GM19023 (cell line): ENCODE measurements around the gene CD160.
A peak's percentile ranks its signal among the peaks of the same experiment; 100 is the strongest.
"Not testable (repeated sequence)": the region's sequence is repeated elsewhere in the genome, so short reads cannot be mapped to it uniquely, and the experiment has no call there.

Experiments
- ATAC-seq: cut with Tn5 transposase; IDR thresholded peaks from one replicate; pipeline ENCODE4 v1.9.1; 2021; ENCODE audit warnings: mild to moderate bottlenecking, moderate library complexity; ENCODE audit not compliant: unreplicated experiment

CD160 gene, protein sequence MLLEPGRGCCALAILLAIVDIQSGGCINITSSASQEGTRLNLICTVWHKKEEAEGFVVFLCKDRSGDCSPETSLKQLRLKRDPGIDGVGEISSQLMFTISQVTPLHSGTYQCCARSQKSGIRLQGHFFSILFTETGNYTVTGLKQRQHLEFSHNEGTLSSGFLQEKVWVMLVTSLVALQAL

DNA sequence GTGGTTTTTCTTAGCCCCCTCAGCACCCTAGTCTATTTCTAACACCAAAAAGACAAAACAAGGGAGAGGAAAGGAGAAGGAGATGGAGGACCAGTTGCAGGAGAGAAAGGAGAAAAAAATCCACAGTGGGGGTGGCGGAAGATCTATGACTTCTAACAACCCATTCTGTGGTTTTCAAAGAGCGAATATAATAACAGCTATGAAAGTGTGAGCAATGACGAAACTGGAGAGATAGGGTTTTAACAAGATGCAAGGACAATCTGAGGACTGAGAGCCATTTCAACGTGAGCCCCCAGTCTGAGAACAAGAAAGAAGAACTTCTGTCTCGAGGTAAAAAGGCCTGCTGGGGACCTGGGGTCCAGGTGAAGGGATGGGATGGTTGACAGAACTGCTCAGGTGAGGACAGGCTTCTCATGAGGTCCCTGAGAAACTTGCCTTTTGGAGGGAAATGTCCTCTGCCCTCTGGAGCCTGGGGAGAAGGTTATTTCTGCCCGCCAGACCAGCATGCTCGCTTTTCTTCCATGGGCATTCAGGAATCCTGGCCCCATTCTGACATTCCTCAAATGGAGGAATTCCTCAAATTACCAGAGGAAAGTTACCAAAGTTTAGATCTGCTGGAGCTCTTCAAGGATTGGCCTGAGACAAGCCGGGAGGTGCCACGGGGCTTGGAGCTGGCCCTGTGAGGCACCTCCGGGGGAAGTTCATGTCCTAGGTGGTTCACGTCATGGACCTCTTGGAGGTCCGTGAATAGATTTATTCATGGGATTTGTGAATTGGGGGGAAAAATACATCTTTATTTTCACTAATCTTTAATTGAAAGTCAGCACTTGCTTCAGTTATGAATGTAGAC is at the start of gene CD160:
Gene CD160 (plus strand): TSS at position 270 of the 850 bp plus-strand sequence. CDS start 8,829 bp downstream, outside the sequence.
- no peak for ATAC-seq

DNA sequence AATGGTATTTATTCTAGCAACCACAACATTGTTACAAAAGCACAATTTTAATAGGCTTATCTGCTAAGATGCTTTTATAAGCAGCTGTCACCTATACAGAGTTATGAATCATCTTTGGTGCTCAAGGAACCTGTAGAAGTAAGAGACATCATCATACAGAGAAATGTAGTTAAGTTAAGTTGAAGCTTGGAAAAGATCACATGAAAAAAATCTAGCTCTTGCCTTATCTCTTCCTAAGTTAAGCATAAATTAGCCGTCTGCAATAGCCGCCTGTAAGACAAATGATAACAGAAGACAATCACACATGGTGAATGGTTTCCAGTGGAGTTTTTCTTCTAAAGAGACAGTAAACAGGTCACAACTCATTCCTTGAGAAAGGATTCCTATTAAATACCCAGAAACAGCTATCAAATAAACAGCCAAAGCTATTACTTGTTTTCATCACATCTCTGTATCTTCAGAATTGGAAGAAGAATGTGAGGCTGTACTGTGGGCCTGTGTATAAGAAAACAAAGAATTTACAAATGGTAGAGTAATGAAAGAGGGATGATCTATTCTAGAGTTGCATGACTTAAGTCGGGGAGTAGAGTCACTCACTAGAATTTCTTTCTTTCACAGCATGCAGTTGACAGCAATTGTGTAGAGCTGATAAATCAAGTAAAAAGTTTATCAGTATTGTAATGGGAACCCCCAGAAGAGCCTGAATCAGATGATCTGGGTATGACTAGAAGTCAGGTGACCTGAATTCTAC is 48.1 kb upstream of the CD160 start:
- ATAC-seq = not testable (repeated sequence)

DNA sequence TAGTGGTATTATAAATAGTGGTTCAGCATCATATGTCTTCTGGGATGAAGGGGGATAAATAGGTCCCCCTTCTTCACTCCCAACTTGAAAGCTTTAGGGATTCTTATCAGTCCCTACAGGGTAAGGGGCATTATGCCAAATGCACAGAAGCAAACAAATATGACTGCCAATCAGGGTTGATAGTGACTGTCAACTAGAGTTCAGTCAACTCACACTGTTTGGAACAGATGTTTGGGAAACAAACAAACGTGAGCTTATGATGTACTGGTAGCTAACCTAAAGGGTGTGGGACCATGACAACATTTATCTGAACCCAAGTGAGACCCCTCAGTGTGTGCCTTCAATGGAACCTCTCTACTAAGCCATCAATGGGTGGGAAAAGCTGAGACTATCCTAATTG is 46.1 kb upstream of the CD160 start:
- ATAC-seq = not testable (repeated sequence)

DNA sequence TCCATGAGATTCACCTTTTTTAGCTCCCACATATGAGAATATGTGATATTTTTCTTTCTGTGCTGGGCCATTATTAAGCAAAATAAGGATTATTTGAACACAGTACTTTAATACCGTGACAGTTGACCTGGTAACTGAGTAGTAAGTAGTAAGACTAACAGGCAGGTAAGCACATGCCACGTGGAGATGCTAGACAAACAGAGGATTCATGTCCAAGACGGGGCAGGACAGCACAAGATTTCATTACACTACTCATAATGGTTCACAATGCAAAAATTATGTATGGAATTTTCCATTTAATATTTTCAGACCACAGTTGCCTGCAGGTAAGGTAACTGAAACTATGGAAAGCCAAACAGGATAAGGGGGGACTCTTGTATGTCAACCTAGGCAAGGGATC is 34.4 kb upstream of the CD160 start:
- not testable (repeated sequence) for ATAC-seq

DNA sequence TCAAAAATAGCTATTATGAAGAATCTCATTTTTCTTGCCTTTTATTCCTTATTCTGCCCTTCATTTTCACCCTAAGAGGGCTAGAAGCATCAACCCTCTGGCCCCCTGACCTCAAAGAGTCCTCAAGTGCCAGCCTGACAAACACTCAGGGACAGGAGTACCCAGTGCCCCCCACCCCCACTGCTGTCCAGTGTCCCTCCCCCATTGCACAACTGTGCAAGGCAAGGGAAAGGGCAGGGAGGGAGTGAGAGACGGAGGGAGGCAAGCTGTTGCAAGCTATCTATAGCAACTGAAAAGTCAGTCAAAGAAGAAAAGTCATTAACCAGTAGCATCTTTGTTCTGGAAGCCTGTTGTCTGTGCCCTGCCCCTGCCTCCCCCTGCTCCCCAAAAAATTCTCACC is 33.2 kb upstream of the CD160 start:
- ATAC-seq = not testable (repeated sequence)

DNA sequence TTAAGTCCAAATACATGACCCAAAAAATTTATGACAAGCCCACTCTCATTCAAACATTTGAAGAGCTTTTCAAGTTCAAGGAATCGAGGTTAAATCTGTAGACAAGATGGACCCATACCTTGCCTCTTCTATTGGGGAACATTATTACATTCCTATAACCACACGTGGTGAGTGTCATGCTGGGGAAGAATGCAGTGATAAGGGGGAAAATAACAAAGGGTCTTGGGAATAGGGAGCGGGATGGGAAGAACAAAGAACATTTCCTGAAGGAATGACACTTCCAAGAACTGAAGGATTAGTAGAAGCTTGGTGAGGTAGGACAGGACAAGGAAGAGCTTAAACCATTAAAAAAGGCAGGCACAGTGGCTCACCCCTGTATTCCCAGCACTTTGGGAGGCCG is 31.0 kb upstream of the CD160 start:
- ATAC-seq = no peak

DNA sequence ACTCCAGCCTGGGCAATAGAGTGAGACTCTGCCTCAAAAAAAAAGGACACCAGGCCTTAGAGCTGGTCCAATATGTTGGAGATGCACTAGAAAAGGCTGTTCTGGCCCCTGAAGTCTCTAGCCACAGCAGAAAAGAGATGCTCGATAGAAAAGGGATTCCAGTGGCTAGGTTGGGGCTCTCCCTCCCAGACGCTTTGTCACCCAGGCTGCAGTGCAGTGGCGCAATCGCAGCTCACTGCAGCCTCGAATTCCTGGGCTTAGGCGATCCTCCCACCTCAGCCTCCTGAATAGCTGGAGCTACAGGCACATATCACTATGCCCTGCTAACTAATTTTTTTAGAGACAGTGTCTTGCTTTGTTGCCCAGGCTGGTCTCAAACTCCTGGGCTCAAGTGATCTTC is 30.4 kb upstream of the CD160 start:
- no peak for ATAC-seq

DNA sequence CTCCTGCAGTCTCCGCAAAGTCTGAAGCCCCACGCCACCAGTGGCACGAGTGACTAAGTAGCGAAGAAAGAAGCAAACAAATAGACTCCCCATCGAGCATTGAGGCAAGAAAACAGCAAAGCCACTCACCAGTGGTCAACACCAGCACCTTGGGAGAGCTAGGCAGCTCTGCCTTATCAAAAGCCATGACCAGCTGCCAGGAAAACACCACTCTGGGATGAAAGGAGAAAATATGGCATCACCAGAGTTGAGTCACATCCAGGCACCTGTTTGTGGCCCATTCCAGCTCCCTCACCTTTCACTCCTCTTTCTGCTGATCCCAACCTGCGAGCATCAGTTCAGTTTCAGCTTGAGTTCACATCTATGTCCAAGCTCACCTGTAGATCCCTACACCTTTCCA is 29.4 kb upstream of the CD160 start:
- ATAC-seq = no peak

DNA sequence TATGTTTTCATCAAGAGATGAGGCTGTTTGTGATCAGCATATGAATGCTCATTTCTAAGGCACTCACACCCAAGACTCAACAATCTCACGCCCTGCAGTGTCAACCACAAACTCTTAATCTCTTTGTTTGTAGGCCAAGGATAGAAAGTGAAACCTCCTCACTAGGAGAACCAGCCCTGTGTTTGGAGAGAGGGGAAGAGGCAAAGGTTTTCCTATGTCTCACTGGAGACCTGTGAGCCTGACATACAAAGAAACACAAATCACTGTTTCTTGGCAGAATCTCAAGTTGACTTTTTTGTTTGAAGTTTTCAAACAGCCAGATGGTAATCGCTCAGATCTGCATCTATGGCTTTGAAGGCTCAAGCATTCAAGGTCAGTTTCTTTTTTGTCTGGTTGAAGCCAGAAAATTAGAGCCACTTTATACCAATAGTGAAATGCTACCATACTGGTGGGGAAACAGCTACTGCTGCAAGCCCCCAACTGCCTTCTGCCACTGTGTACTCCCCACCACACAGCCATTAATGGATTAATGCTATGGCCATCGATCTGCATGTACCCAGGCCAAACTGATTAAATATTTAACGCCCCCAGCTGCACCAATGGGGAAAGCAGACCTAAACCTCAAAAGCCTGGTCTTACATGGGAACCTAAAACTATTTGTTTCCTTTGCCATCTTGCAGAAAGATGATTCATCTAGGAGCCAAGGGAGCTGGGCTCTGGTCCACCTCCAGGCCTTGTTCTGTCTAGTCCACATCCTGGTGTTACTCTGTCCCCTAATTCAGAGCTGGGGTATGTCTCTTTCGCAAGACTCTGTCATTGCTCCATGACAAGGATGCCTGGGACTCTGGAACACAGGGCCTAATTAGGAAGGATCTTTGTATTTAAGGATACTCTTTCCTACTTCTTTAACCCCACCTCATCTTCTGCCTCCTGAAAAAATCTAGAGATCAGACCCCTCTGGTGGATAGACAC is 28.4 kb upstream of the CD160 start:
- ATAC-seq = peak; percentile 69

DNA sequence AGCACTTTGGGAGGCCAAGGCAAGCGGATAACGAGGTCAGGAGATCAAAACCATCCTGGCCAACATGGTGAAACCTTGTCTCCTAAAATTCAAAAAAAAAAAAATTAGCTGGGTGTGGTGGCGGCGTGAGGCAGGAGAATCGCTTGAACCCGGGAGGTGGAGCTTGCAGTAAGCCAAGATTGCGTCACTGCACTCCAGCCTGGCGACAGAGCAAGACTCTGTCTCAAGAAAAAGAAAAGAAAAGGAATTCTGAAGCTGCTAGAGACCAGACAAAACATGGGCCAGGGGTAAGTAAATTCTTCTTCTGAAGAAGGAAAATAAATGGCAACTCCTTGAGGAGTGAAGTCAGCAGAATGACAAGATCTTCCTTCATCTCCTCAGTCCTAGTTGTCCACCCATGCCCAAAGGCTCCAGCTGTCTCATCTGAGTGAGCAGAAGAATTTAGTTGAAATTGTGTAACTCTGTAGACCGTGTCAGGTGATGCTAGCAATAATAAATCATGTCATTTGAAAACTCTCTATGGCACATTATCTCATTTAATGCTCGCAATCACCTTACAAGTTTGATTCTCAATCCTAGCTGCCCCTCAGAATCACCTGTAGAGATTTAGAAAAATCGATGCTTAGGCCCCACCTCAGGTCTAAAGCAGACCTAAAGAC is 26.4 kb upstream of the CD160 start:
- no peak for ATAC-seq

DNA sequence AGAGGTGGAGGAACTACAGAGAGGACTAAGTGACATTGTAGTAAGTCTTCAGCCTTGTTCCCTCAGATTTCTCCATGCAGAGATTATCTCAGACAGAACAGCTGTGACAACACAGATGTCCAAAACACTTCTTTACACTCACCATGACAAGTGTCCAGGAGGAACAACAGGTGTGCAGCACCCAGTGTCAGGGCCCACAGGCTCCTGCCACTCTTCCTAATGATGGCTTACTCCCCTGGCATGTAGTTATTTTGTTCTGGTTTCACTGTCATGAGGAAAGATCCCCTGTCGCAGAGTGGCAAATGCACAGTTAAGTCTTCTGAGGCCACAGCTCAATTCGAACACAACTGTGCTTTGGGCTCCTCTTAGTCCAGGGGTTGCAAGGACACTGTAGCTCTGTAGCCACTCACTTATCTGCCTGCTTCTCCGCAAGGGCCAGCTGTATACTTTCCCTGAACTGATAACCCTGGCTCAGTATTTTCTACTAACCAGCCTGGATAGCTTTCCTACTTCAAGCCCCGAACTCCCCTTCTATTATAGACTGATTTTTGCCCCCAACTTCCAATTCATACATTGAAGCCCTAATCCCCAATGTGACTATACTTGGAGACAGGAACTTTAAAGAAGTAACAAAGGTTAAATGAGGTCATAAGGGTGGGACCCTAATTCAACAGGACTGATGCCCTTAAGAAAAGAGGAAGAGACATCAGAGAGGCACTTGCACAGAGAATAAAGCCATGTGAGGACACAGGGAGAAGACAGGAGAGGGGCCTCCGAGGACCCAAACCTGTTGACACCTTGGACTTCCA is 23.3 kb upstream of the CD160 start:
- no peak for ATAC-seq

DNA sequence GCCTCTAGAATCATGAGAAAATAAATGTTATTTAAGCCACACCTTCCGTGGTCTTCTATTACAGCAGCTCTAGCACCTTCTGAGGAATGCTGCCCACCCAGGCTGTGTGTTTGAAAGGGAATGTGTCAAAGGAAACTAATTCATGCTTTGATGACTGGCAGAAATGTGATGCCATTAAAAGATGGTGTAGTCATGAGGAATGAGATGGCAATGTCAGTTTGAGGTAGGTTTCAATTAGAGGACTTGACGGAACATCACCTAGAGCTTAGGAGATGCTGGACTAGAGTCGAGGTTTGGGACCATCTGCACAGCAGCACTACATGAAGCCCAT is 22.7 kb upstream of the CD160 start:
- ATAC-seq = no peak

DNA sequence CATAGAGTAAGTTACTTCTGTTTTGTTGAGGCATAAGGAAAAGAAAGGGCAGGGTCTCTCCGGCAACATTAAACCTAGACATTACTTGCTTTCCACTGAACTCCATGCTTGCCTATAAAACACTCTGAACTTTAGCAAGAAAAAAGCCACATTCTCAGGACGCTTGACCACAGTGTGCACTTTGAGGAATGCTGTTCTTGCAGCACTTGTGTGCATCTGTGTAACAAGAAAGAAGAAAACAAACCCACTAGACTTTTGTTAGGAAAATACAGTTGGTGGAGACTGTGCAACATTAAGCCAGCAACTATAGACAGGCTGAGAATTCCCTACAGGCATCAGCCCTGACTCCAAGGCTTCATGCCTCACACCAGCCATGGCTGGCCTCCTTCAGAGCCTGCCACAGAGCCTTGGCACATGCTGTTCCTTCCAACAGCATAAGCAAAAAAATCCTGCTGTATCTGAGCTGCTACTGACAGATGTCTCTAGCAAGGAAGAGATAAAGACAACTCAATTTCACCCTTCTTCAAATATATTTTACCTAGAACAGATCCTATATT is 17.9 kb upstream of the CD160 start:
- no peak for ATAC-seq

DNA sequence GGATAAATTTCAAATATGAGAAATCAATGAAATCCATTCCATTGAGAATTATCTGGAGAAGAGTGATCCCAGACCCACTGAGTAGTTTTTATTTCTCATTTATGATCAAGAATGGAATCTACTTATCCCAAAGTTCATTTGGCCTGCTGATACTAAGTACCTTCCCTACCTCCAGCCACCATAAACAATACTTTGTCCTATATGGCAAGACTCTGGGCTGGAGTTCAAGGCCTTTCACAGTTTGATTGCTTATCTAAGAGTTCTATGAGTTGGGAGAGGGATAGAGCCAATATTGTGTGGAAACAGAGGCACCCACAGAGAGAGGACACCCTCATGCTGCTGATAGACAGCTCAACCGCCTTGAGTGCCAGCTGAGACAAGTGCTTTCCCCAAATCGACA is 17.2 kb upstream of the CD160 start:
- no peak for ATAC-seq

DNA sequence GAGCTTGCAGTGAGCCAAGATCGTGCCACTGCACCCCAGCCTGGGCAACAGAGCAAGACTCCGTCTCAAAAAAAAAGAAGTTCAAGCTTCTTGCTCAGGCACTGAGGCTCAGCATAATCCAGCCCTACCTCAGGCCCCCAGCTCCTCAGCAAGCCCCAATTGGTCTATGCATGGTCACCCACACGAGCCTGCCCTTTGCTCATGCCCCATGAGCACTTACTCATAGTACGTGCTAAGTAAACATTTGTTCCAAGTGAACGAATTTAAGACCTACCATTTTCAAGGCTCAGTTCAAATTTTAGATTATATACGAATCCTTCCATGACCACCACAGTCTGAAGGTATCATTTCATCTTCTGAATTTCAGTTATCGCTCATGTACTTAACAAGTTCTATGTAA is 16.5 kb upstream of the CD160 start:
- ATAC-seq = no peak

DNA sequence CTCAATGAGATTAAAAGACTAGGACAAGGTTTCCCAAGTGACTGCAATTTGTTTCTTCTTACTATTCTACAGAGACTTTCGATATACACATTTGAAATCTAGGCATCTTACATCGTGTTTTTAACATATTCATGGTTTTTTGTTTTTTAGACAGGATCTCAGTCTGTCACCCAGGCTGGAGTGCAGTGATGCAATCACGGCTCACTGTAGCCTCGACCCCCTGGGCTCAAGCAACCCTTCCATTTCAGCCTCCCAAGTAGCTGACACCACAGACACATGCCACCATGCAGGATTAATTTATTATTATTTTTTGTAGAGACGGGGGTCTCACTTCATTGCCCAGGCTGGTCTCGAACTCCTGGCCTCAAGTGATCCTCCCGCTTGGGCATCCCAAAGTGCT is 13.7 kb upstream of the CD160 start:
- no peak for ATAC-seq

DNA sequence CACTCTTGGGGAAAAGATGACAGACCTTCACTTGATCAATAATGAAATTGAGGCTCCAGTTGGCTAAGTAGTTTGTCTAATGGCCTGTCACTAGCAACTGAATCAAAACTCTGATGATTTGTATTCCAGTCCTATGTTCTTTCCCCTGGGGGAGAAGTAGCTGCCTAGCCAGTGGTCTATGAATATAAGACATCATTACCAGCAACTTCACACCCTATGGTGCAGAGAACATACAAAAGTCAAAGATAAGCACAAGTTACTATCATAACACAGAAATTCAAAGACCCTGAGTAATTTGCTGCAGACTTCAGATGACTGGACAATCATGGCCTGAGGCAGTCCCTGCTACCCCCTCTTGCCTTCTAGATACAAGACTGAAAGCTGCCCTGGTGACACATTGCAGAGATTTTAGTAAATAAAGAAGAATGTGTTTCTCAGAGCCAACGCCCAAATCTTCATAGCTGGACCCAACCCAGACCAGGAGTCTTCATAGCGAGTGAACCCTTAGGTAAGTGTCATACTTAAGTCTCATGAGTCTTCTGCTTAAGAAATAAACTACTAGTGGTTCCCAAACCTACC is 13.1 kb upstream of the CD160 start:
- no peak for ATAC-seq

DNA sequence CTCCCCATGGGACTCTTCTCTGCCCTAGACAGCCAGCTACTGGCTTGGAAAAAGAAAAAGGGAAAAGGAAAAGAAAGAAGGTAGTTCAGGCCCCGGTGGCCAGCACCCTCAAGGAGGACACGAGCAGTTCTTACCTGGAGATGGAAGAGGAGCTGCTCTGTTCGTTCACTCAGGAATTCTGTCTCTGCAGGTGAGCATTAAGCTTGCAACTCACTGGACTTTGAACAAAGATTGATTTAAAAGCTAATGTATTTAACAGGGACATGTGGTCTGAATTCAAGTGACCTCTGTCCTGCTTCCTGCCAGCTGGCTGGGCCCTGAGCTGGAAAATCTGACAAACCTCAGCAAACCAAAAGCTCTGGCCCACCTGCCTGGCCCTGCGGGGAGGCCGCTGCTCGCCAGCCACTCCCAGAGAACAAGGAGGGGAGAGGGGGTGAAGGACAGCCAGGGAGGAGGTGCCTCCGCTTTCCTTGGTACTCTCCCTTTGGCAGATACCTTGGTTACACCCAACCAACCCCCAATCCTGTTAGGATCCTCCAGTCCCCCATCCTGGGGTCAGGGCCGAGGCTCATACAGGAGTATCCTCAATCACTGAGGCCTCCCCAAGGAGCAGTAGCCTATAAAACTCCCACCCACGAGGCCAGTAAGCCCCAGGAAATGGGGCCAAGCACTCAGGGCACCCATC is 12.0 kb upstream of the CD160 start, which contains the start of gene PDZK1:
Gene PDZK1 (minus strand): TSS at position 186 of the 685 bp plus-strand sequence. CDS start 19,347 bp downstream, outside the sequence.
- no peak for ATAC-seq
